ES-I3 (cell line): ENCODE measurements around the gene C13orf46.

ENCODE experiments used
- H3K36me3 ChIP-seq: 2 replicates; pipeline ENCODE4 v1.6.1; 2013; ENCODE audit warnings: mild to moderate bottlenecking, low read length, control low read depth, moderate library complexity; ENCODE audit not compliant: insufficient read depth
- H3K4me1 ChIP-seq: 2 replicates; pipeline ENCODE4 v1.6.1; 2013; ENCODE audit warnings: mild to moderate bottlenecking, control low read depth, low read length; ENCODE audit not compliant: insufficient read depth
- H3K9ac ChIP-seq: 2 replicates; pipeline ENCODE4 v1.6.1; 2013; ENCODE audit warnings: low read depth, mild to moderate bottlenecking, low read length, moderate library complexity
- H3K9me3 ChIP-seq: 2 replicates; pipeline ENCODE4 v1.6.1; 2013; ENCODE audit warnings: mild to moderate bottlenecking, low read length, moderate library complexity; ENCODE audit not compliant: control insufficient read depth, insufficient read depth

Gene C13orf46

GRCh38 chr13:113928685-113929627 lies 44.9 kb downstream of the C13orf46 start:
- H3K36me3 ChIP-seq = no peaks in the 10 kb centered on the region
- no peak overlapping the region for H3K9ac ChIP-seq

GRCh38 chr13:113927661-113928581 lies 46.0 kb downstream of the C13orf46 start:
- Histone ChIP-seq H3K36me3 (no peaks in the 10 kb centered on the region), H3K4me1 (no peaks in the 10 kb centered on the region), H3K9ac (no peak overlapping the region), H3K9me3 (no peaks in the 10 kb centered on the region)

More at GRCh38 chr13:113928685-113929627, 44.9 kb downstream of the C13orf46 start:
- no peaks in the 10 kb centered on the region for H3K4me1 ChIP-seq
- H3K9me3 ChIP-seq = no peaks in the 10 kb centered on the region

GRCh38 chr13:113926951-113927660 lies 46.8 kb downstream of the C13orf46 start:
- H3K36me3 ChIP-seq = no peaks in the 10 kb centered on the region
- peaks cover under 1% of the 10 kb centered on the region; the same call in 1 of the 2 replicates for H3K9me3 ChIP-seq
- H3K9ac ChIP-seq = no peak overlapping the region
- H3K4me1 ChIP-seq = no peaks in the 10 kb centered on the region

- Histone ChIP-seq H3K36me3 (no peaks in the 10 kb centered on the region), H3K9me3 (peaks cover 8% of the 10 kb centered on the region), H3K4me1 (no peaks in the 10 kb centered on the region), H3K9ac (no peak overlapping the region)
Observed at GRCh38 chr13:113926301-113926761, 47.5 kb downstream of the C13orf46 start.

GRCh38 chr13:113924184-113924901 lies 49.5 kb downstream of the C13orf46 start:
- Histone ChIP-seq H3K36me3 (no peaks in the 10 kb centered on the region), H3K9me3 (peaks cover 8% of the 10 kb centered on the region), H3K4me1 (no peaks in the 10 kb centered on the region), H3K9ac (no peak overlapping the region)

GRCh38 chr13:113923376-113924063 lies 50.4 kb downstream of the C13orf46 start:
- no peak overlapping the region for H3K9ac ChIP-seq
- H3K9me3 ChIP-seq = peaks cover 8% of the 10 kb centered on the region
- no peaks in the 10 kb centered on the region for H3K36me3 ChIP-seq
- H3K4me1 ChIP-seq = no peaks in the 10 kb centered on the region

- H3K9ac ChIP-seq = no peak overlapping the region
- H3K4me1 ChIP-seq = no peaks in the 10 kb centered on the region
- no peaks in the 10 kb centered on the region for H3K36me3 ChIP-seq
- peaks cover 8% of the 10 kb centered on the region for H3K9me3 ChIP-seq
Observed at GRCh38 chr13:113922412-113923118, 51.3 kb downstream of the C13orf46 start.

GRCh38 chr13:113921763-113922162 lies 52.1 kb downstream of the C13orf46 start:
- H3K9me3 ChIP-seq = peaks cover 8% of the 10 kb centered on the region
- no peaks in the 10 kb centered on the region for H3K36me3 ChIP-seq
- H3K4me1 ChIP-seq = no peaks in the 10 kb centered on the region
- H3K9ac ChIP-seq = no peak overlapping the region

GRCh38 chr13:113920606-113921286 lies 53.1 kb downstream of the C13orf46 start:
- peaks cover 8% of the 10 kb centered on the region for H3K9me3 ChIP-seq
- no peaks in the 10 kb centered on the region for H3K36me3 ChIP-seq
- H3K9ac ChIP-seq = no peak overlapping the region
- H3K4me1 ChIP-seq = no peaks in the 10 kb centered on the region

- Histone ChIP-seq H3K4me1 (no peaks in the 10 kb centered on the region), H3K9ac (no peak overlapping the region), H3K36me3 (no peaks in the 10 kb centered on the region), H3K9me3 (peaks cover 8% of the 10 kb centered on the region)
Observed at GRCh38 chr13:113919761-113920559, 53.9 kb downstream of the C13orf46 start.

- no peaks in the 10 kb centered on the region for H3K36me3 ChIP-seq
- no peak overlapping the region for H3K9ac ChIP-seq
- no peaks in the 10 kb centered on the region for H3K4me1 ChIP-seq
- H3K9me3 ChIP-seq = peaks cover 8% of the 10 kb centered on the region
Observed at GRCh38 chr13:113918981-113919701, 54.7 kb downstream of the C13orf46 start.
